Subcutaneous adipose tissue (tissue), 4 donors: Measurements from ENCODE around the gene CHCHD10. TPM values are rescaled to one million over a fixed set of nuclear protein-coding genes. Genes with fewer than 3 reads are reported as not detected.

Experiments
- CTCF ChIP-seq: fragments of 450-650 bp; IDR thresholded peaks from one replicate; pipeline ENCODE4 v1.5.1; 2016; ENCODE audit warnings: low read depth, mild to moderate bottlenecking, control low read depth, antibody characterized with exemption, moderate library complexity
- total RNA-seq, 4 donors: library from RNA; depleted of rRNA; stranded (reverse); fragments of >200 nt; gene quantifications; one replicate each; pipeline ENCODE4 v1.1.0, GENCODE V29; 2016

CHCHD10 gene
- total RNA-seq = 10 to 100 TPM in 3 of 4 donors, 1 to 10 TPM in 1; 9.3 to 84.6 (median 26.6) TPM

DNA sequence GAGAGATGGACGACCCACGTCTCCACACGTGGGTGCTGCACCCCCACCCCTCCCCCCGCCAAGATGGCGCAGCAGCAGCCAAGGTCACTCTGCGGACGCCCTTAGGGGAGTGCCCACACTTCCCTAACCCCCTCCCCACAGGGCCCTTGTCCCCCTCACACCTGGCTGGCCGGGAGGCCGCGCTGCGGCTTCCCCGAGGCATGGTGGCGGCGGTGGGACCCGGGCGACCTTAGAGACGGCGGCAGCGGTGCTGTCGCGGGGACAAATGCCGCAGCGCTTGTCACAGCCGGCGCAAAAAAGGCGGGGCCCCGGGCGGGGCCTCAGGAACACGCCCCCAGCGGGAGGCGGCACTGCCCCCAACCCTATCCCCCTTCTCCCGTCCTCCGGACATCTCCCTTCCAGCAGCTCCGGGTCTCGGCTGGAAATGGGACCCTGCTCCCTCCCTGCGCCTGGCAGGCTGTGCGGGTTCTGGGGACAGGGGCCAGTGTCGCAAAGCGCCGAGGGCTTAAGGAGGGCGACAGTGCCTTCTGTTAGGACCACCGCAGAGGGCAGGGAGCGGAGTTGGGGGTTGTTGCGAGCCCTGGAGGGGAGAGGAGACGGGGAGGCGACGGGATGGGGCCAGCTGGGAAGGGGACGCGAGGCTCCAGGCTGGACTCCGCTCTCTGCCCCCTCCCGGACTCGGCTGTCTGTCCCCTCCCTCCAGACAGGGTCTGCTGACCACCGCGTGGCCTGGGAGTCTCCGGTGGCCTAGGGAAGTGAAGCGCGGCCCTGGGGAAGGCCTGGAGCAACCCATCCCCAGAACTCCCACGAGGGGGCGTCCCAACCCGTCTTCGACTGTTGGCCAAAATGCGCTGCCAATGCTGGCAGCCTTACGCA, at the start of gene CHCHD10:
TSS of gene CHCHD10 (minus strand) at position 300 of the 876 bp plus-strand sequence. CDS start at position 202, 98 bp downstream.
- TF ChIP-seq CTCF = no peak

DNA sequence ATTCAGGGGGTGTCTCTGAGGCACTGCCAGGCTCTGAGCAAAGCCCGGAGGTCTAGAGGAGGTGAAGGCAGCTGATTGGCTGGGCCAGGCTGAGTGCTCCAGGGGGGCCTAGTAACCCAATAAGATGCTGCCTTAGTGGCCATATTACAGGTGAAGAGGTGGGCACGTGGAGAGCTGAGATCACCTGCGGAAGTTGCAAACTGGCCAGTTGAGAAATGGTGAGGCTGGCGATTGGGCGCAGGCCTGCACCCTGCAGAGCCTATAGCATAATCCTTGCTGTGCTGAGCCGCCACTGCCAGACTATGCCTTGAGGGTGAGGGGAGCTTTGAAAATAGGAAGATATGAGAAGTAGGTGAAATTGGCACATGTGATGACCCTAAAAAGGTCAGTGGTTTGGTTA, 49.4 kb upstream of the CHCHD10 start:
- no peak for TF ChIP-seq CTCF

- no peak for TF ChIP-seq CTCF
These were observed 48.6 kb upstream of the CHCHD10 start for GRCh38 chr22:23816156-23816976.

- TF ChIP-seq CTCF = no peak
These were observed 47.9 kb upstream of the CHCHD10 start for GRCh38 chr22:23815541-23816155.

DNA sequence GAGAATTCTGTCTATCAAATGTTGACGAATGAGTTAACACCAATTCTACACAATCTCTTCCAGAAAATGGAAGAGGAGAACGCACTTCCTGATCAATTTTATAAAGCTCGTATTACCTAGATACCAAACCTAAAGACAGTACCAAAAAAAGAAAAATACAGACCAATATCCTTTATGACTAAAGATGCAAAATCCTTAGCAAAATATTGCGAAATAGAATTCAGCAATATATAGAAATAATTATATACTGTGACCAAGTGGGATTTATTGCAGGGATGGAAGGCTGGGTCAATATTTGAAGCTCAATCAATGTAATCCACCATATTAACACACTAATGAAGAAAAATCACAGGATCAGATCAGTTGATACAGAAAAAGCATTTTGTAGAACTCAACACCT, 44.6 kb upstream of the CHCHD10 start:
- no peak for TF ChIP-seq CTCF

DNA sequence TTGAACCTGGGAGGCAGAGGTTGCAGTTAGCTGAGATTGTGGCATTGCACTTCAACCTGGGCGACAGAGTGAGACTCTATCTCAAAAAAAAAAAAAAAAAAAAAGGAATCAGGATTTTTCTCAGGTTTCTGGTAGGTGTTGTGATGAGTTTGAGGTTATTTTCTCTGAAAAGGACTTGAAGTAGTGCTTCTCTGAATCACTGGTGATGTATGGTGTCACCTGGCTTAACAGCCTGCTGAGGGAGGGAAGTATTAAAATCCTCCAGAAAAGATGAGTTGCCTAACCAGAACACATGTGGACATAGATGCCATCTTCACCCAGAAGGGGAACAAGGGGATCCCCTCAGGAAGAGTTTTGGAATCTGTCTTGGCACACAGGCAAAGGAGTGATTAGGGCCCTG, 39.1 kb upstream of the CHCHD10 start:
- no peak for TF ChIP-seq CTCF

DNA sequence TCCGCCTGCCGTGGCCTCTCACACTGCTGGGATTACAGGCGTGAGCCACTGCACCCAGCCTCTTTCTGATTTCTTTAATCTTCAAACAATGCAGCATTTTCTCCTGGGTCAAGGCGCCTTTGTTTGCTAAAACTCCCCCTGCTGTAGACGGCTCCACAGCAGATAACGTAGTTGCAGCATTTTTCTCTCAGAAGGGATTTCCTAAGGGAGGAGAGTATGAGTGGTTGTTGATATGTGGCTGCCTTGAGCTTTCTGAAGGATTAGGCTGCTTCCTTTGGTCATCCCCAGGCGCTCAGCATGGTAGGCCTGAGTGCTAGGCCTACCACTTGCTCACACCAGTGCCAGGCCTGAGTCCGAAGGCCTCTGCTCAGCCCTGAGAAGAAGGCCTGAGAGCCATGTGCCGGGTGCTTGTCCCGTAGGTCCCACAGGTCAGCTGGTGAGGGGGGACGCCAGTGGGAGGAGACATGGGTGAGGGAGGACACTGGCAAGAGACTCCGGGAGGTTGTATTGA, 37.1 kb upstream of the CHCHD10 start:
- no peak for TF ChIP-seq CTCF
